ENCODE results near the gene RNF26. TPM values are rescaled to one million over a fixed set of nuclear protein-coding genes. Genes with fewer than 3 reads are reported as not detected.
A peak's percentile ranks its signal among the peaks of the same experiment; 100 is the strongest.

Gene RNF26
- total and polyA plus RNA-seq, 2 of the 13 experiments (the other 11 are each of a cell fraction or from before 2014, with no cell fraction given) = 11.9 to 26.3 TPM

DNA sequence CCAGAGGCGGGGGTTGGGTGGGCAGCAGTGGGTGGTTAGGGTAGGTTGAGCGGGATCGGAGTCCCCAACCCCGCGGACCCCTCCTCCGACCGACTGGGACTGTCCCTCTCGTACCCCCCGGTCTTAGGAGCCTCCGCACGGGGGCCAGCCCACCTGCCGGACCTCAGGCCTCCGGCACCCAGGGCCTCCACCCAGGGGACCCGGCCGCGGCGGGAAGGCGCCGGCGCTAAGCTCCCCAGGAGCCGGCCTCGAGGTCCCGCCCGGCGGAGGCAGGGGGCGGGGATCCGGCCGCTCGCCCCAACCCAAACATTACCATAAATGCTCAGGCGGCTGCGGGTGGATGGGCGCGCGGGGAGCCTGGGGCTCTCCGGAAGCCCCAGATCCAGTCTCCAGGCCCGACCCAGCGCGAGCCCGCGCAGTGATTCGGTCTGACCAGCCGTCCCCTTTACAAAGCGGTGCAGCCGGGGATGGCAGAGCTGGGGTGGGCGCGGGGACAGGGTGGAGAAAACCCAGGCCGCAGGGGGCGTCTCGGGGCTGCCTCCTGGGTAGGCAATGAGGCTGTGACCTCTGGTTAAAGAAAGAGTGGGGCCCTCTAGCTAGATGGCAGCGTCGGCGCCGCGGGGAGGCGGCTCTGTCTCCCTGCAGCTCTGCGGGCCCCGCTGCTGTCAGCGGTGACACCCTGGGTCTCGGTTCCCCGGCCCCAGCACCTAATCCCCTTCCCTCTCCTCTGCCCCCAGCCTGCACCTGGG lies 13.4 kb upstream of the RNF26 start:
- peaks cover 0 to 5% of the 10 kb centered on the region in 2 experiments; a peak in 2 of 5 replicates for H3K27me3 ChIP-seq (ENCODE audit: control insufficient read depth in 1 of 2, insufficient read depth in 2 of 2, low read length in 2 of 2)
- no peak for FAIRE-seq
- whole genome bisulfite sequencing (ENCODE audit: low lambda C conversion rate) = 57% methylated on average over 16 of the region's 60 CpGs
- peak overlapping the region in 2 of 3 experiments; percentile 50 to 65; a peak in 4 of 6 replicates for H3K4me3 ChIP-seq (replicated peaks in 1 of 3; ENCODE audit: insufficient read depth in 1 of 3, low read depth in 2 of 3, low read length in 3 of 3)
- no peaks in the 10 kb centered on the region for H3K9me3 ChIP-seq (ENCODE audit: low read length)
- no peaks in the 10 kb centered on the region for H3K36me3 ChIP-seq (replicated peaks in 1 of 2; ENCODE audit: control insufficient read depth in 1 of 2, insufficient read depth in 2 of 2, low read length in 2 of 2)
- DNase-seq (ENCODE audit: low spot score) = no peak
- intact Hi-C loops (cut with micrococcal nuclease; ENCODE audit: unreplicated experiment) = loop anchor here (10.0 kb wide), 1 partner anchor 116 kb away; the partner anchor contains the start of gene CBL
- H3K9ac ChIP-seq (ENCODE audit: insufficient read depth, low read depth, low read length) = no peak overlapping the region
- CTCF ChIA-PET (ENCODE audit: low intra/inter-chr PET ratio, low total read pairs) = interaction anchor here (0.8 to 1.1 kb wide), 3 partner anchors 36 to 154 kb away, joined by 3 to 4 read pairs (median 3); no protein-coding TSS in a partner anchor
- peak overlapping the region; percentile 81 for H2AFZ ChIP-seq (ENCODE audit: low read length)
- H3K27ac ChIP-seq (ENCODE audit: extremely low read length, insufficient read depth, low read length) = no peak overlapping the region
- ATAC-seq = no peak
- H4K20me1 ChIP-seq (ENCODE audit: insufficient read depth, low read length) = no peaks in the 10 kb centered on the region
- no TSS peak for BruUV-seq (replicated peaks)
- in situ Hi-C loops (cut with HindIII; ENCODE audit: extremely low pct_ligation_motif_present, low pct_unique_long_range_greater_than_20kb) = no loop called here
- peak overlapping the region; percentile 96 for H3K4me2 ChIP-seq (ENCODE audit: low read depth, low read length)
- H3K4me1 ChIP-seq (ENCODE audit: insufficient read depth, low read length) = peaks cover 77% of the 10 kb centered on the region
- POLR2A ChIA-PET = interaction anchor here (1.9 kb wide), 1 partner anchor 60 kb away, joined by 6 read pairs; the partner anchor contains the start of gene USP2
- H3K79me2 ChIP-seq (ENCODE audit: insufficient read depth, low read length) = no peaks in the 10 kb centered on the region
- TF ChIP-seq, protein P1, sequence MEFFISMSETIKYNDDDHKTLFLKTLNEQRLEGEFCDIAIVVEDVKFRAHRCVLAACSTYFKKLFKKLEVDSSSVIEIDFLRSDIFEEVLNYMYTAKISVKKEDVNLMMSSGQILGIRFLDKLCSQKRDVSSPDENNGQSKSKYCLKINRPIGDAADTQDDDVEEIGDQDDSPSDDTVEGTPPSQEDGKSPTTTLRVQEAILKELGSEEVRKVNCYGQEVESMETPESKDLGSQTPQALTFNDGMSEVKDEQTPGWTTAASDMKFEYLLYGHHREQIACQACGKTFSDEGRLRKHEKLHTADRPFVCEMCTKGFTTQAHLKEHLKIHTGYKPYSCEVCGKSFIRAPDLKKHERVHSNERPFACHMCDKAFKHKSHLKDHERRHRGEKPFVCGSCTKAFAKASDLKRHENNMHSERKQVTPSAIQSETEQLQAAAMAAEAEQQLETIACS (CRISPR knock-in tag; IDR thresholded peaks at IDR 0.05) = no peak
- TF ChIP-seq ZFP36L1 (CRISPR knock-in tag; IDR thresholded peaks at IDR 0.05) (no peak), ZNF235 (CRISPR knock-in tag; IDR thresholded peaks at IDR 0.05; ENCODE audit: borderline replicate concordance) (no peak), ZNF296 (CRISPR knock-in tag; conservative IDR thresholded peaks at IDR 0.05) (no peak), ZNF839 (CRISPR knock-in tag; IDR thresholded peaks at IDR 0.05; ENCODE audit: borderline replicate concordance) (no peak), ZFY (CRISPR knock-in tag; IDR thresholded peaks at IDR 0.05) (0 out of 2 replicates have a peak, but pooled peaks have one; percentile 4), ZNF543 (CRISPR knock-in tag; IDR thresholded peaks at IDR 0.05) (0 out of 2 replicates have a peak, but pooled peaks have one; percentile 11), ZNF605 (CRISPR knock-in tag; IDR thresholded peaks at IDR 0.05) (no peak), SRSF1 (optimal IDR thresholded peaks at IDR 0.05; ENCODE audit: low read depth, low read length) (no peak), ZNF773 (CRISPR knock-in tag; IDR thresholded peaks at IDR 0.05; ENCODE audit: borderline replicate concordance) (no peak), ZNF709 (CRISPR knock-in tag; IDR thresholded peaks at IDR 0.05) (no peak), ZMYM3 (CRISPR knock-in tag; IDR thresholded peaks at IDR 0.05) (no peak), NFYC (CRISPR knock-in tag; IDR thresholded peaks at IDR 0.05) (no peak), BRD4 (CRISPR knock-in tag; IDR thresholded peaks at IDR 0.05) (no peak), ZNF788 (CRISPR knock-in tag; IDR thresholded peaks at IDR 0.05; ENCODE audit: borderline replicate concordance) (no peak), DMAP1 (CRISPR knock-in tag; IDR thresholded peaks at IDR 0.05) (no peak), GABPB1 (CRISPR knock-in tag; IDR thresholded peaks at IDR 0.05) (peak; percentile 14; the same call in 1 of the 2 replicates)
- TF ChIP-seq, protein P2, sequence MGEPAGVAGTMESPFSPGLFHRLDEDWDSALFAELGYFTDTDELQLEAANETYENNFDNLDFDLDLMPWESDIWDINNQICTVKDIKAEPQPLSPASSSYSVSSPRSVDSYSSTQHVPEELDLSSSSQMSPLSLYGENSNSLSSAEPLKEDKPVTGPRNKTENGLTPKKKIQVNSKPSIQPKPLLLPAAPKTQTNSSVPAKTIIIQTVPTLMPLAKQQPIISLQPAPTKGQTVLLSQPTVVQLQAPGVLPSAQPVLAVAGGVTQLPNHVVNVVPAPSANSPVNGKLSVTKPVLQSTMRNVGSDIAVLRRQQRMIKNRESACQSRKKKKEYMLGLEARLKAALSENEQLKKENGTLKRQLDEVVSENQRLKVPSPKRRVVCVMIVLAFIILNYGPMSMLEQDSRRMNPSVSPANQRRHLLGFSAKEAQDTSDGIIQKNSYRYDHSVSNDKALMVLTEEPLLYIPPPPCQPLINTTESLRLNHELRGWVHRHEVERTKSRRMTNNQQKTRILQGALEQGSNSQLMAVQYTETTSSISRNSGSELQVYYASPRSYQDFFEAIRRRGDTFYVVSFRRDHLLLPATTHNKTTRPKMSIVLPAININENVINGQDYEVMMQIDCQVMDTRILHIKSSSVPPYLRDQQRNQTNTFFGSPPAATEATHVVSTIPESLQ (CRISPR knock-in tag; conservative IDR thresholded peaks at IDR 0.05) = no peak
- TF ChIP-seq, protein P3, sequence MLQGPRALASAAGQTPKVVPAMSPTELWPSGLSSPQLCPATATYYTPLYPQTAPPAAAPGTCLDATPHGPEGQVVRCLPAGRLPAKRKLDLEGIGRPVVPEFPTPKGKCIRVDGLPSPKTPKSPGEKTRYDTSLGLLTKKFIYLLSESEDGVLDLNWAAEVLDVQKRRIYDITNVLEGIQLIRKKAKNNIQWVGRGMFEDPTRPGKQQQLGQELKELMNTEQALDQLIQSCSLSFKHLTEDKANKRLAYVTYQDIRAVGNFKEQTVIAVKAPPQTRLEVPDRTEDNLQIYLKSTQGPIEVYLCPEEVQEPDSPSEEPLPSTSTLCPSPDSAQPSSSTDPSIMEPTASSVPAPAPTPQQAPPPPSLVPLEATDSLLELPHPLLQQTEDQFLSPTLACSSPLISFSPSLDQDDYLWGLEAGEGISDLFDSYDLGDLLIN (CRISPR knock-in tag; IDR thresholded peaks at IDR 0.05; ENCODE audit: borderline replicate concordance) = no peak
